ENCODE data around the gene ABCD1. TPM values are rescaled to one million over a fixed set of nuclear protein-coding genes. Genes with fewer than 3 reads are reported as not detected.

Gene ABCD1
- total and polyA plus RNA-seq, 10 donors: 5.1 to 28.1 (median 19.6) TPM

GRCh38 chrX:153750127-153750774, 25.6 kb downstream of the ABCD1 start:
- WGBS, 5 donors: 72 to 81% (median 74%) methylated on average over 12 of the region's 12 CpGs
- TF ChIP-seq POLR2AphosphoS5 (IDR thresholded peaks at IDR 0.05) (no peak), POLR2A (IDR thresholded peaks at IDR 0.05) (no peak)
- TF ChIP-seq, protein P1, sequence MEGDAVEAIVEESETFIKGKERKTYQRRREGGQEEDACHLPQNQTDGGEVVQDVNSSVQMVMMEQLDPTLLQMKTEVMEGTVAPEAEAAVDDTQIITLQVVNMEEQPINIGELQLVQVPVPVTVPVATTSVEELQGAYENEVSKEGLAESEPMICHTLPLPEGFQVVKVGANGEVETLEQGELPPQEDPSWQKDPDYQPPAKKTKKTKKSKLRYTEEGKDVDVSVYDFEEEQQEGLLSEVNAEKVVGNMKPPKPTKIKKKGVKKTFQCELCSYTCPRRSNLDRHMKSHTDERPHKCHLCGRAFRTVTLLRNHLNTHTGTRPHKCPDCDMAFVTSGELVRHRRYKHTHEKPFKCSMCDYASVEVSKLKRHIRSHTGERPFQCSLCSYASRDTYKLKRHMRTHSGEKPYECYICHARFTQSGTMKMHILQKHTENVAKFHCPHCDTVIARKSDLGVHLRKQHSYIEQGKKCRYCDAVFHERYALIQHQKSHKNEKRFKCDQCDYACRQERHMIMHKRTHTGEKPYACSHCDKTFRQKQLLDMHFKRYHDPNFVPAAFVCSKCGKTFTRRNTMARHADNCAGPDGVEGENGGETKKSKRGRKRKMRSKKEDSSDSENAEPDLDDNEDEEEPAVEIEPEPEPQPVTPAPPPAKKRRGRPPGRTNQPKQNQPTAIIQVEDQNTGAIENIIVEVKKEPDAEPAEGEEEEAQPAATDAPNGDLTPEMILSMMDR (IDR thresholded peaks at IDR 0.05 in 8 of 11, conservative IDR thresholded peaks at IDR 0.05 in 3 of 11): no peak

GRCh38 chrX:153755136-153755535, 30.5 kb downstream of the ABCD1 start:
- Histone ChIP-seq H3K27me3 (replicated peaks in 1 of 7) (peaks cover 0 to 4% (median 0%) of the 10 kb centered on the region in 7 donors), H3K4me1 (no peaks in the 10 kb centered on the region), H3K4me3 (no peak overlapping the region), H3K27ac (no peak overlapping the region), H3K9me3 (peaks cover 0 to 18% (median 0%) of the 10 kb centered on the region in 8 donors), H3K36me3 (no peaks in the 10 kb centered on the region)
- TF ChIP-seq, protein P1 (IDR thresholded peaks at IDR 0.05 in 8 of 11, conservative IDR thresholded peaks at IDR 0.05 in 3 of 11): no peak
- no peak for TF ChIP-seq POLR2AphosphoS5 (IDR thresholded peaks at IDR 0.05)
- no peak for TF ChIP-seq POLR2A (IDR thresholded peaks at IDR 0.05)
- intact Hi-C loops (cut with DNase I; ENCODE audit: low total_unique reads): no loop called here
- 55 to 100% (median 78%) methylated on average over 1 of the region's 1 CpG for WGBS, 5 donors
- no peak for DNase-seq

More at GRCh38 chrX:153750127-153750774, 25.6 kb downstream of the ABCD1 start:
- DNase-seq: peak; percentile 41
- H3K27me3 ChIP-seq (replicated peaks in 1 of 7): peaks cover 0 to 11% (median 0%) of the 10 kb centered on the region in 7 donors
- no peak overlapping the region for H3K27ac ChIP-seq
- intact Hi-C loops (cut with DNase I; ENCODE audit: low total_unique reads): no loop called here
- no peak overlapping the region for H3K4me3 ChIP-seq
- H3K36me3 ChIP-seq: no peaks in the 10 kb centered on the region
- no peaks in the 10 kb centered on the region for H3K9me3 ChIP-seq
- peaks cover 0 to 2% (median 0%) of the 10 kb centered on the region in 6 donors for H3K4me1 ChIP-seq

- DNase-seq: peak; percentile 50
- no peak overlapping the region for H3K27ac ChIP-seq
- no peak overlapping the region for H3K4me3 ChIP-seq
- TF ChIP-seq POLR2A (IDR thresholded peaks at IDR 0.05): no peak
- H3K9me3 ChIP-seq: peaks cover 0 to 7% (median 0%) of the 10 kb centered on the region in 8 donors
- H3K4me1 ChIP-seq: peaks cover 0 to 26% (median 16%) of the 10 kb centered on the region in 6 donors
- H3K27me3 ChIP-seq (replicated peaks in 1 of 7): peaks cover 0 to 11% (median 0%) of the 10 kb centered on the region in 7 donors
- intact Hi-C loops (cut with DNase I; ENCODE audit: low total_unique reads): loop anchor here (2.0 kb wide), 1 partner anchor 191 kb away; no protein-coding TSS in a partner anchor
- 79 to 94% (median 84%) methylated on average over 3 to 15 of the region's 15 CpGs for WGBS, 5 donors
- no peaks in the 10 kb centered on the region for H3K36me3 ChIP-seq
Observed at GRCh38 chrX:153761863-153762262, 37.2 kb downstream of the ABCD1 start.

- H3K27me3 ChIP-seq (replicated peaks in 1 of 7): peaks cover 0 to 11% (median 0%) of the 10 kb centered on the region in 7 donors
- H3K36me3 ChIP-seq: no peaks in the 10 kb centered on the region
- H3K4me1 ChIP-seq: peaks cover 0 to 26% (median 16%) of the 10 kb centered on the region in 6 donors
- no peak for TF ChIP-seq POLR2A (IDR thresholded peaks at IDR 0.05)
- TF ChIP-seq POLR2AphosphoS5 (IDR thresholded peaks at IDR 0.05): no peak
- TF ChIP-seq, protein P1 (IDR thresholded peaks at IDR 0.05 in 8 of 11, conservative IDR thresholded peaks at IDR 0.05 in 3 of 11): no peak
- 75 to 93% (median 89%) methylated on average over 3 to 14 of the region's 14 CpGs for WGBS, 5 donors
- peaks cover 0 to under 1% (median 0%) of the 10 kb centered on the region in 8 donors for H3K9me3 ChIP-seq
- no peak overlapping the region for H3K27ac ChIP-seq
- DNase-seq: peak; percentile 63
- intact Hi-C loops (cut with DNase I; ENCODE audit: low total_unique reads): no loop called here
- no peak overlapping the region for H3K4me3 ChIP-seq
Observed at GRCh38 chrX:153762626-153763173, 38.0 kb downstream of the ABCD1 start.
